Smooth muscle cell (in vitro differentiated cells): ENCODE data around the gene NKD1. TPM values are rescaled to one million over a fixed set of nuclear protein-coding genes. Genes with fewer than 3 reads are reported as not detected.

Experiments
- DNase-seq: peaks from one replicate; lab custom pipeline; 2025; ENCODE audit not compliant: unreplicated experiment; lab: John Stamatoyannopoulos, UW
- H2AFZ ChIP-seq: fragments of 200-600 bp; sonication (generic); 2 replicates; pipeline ENCODE4 v1.6.0; 2016; ENCODE audit warnings: antibody characterized with exemption, low read depth, mild to moderate bottlenecking
- H3F3A ChIP-seq: fragments of 200-600 bp; sonication (generic); 2 replicates; pipeline ENCODE4 v1.6.0; 2017; ENCODE audit warnings: antibody characterized with exemption, low read depth
- H3K27ac ChIP-seq: fragments of 200-600 bp; sonication (generic); 2 replicates; pipeline ENCODE4 v1.5.1; 2016; ENCODE audit warnings: low read depth, mild to moderate bottlenecking
- H3K27me3 ChIP-seq: fragments of 200-600 bp; sonication (generic); 2 replicates; pipeline ENCODE4 v1.6.1; 2016; ENCODE audit warnings: low read depth, mild to moderate bottlenecking
- H3K36me3 ChIP-seq: fragments of 200-600 bp; sonication (generic); 2 replicates; pipeline ENCODE4 v1.5.1; 2016; ENCODE audit warnings: low read depth
- H3K4me1 ChIP-seq: fragments of 200-600 bp; sonication (generic); 2 replicates; pipeline ENCODE4 v1.5.1; 2016; ENCODE audit warnings: low read depth
- H3K4me2 ChIP-seq: fragments of 200-600 bp; sonication (generic); 2 replicates; pipeline ENCODE4 v1.6.0; 2016; ENCODE audit warnings: mild to moderate bottlenecking
- H3K4me3 ChIP-seq: fragments of 200-600 bp; sonication (generic); 2 replicates; pipeline ENCODE4 v1.5.1; 2016; ENCODE audit warnings: mild to moderate bottlenecking
- H3K79me2 ChIP-seq: fragments of 200-600 bp; sonication (generic); 2 replicates; pipeline ENCODE4 v1.6.0; 2016; ENCODE audit warnings: low read depth, mild to moderate bottlenecking
- H3K9ac ChIP-seq: fragments of 200-600 bp; sonication (generic); 2 replicates; pipeline ENCODE4 v1.6.0; 2016; ENCODE audit warnings: low read depth
- H3K9me3 ChIP-seq: fragments of 200-600 bp; sonication (generic); replicated peaks from 2 replicates; pipeline ENCODE4 v1.5.1; 2016; ENCODE audit warnings: low read depth
- H4K20me1 ChIP-seq: fragments of 200-600 bp; sonication (generic); 2 replicates; pipeline ENCODE4 v1.6.0; 2016; ENCODE audit warnings: low read depth
- WGBS: methylation state at CpG from one replicate; pipeline ENCODE4 v1.1.7; 2016; ENCODE audit warnings: low lambda C conversion rate; 5-methylcytosine and 5-hydroxymethylcytosine counted together
- polyA plus RNA-seq: library from polyadenylated mRNA; unstranded; fragments of >200 nt; fragmentation: Nextera tagmentation; extraction: Ambion mirVana; gene quantifications from 2 replicates; pipeline ENCODE4 v1.2.1, GENCODE V29; 2016
- total RNA-seq: library from RNA; depleted of rRNA; stranded (reverse); fragments of >200 nt; gene quantifications from 2 replicates; pipeline ENCODE4 v1.2.3, GENCODE V29; 2014
- TF ChIP-seq, protein P1 (sequence below): fragments of 200-600 bp; sonication (generic); IDR thresholded peaks from 2 replicates; pipeline ENCODE4 v1.5.1; 2017; ENCODE audit warnings: borderline replicate concordance, mild to moderate bottlenecking, antibody characterized with exemption; ENCODE audit not compliant: insufficient read depth, poor library complexity, severe bottlenecking

Gene NKD1
- total and polyA plus RNA-seq, 2 experiments from 2014 or later: 4.5 to 18.8 TPM

DNA sequence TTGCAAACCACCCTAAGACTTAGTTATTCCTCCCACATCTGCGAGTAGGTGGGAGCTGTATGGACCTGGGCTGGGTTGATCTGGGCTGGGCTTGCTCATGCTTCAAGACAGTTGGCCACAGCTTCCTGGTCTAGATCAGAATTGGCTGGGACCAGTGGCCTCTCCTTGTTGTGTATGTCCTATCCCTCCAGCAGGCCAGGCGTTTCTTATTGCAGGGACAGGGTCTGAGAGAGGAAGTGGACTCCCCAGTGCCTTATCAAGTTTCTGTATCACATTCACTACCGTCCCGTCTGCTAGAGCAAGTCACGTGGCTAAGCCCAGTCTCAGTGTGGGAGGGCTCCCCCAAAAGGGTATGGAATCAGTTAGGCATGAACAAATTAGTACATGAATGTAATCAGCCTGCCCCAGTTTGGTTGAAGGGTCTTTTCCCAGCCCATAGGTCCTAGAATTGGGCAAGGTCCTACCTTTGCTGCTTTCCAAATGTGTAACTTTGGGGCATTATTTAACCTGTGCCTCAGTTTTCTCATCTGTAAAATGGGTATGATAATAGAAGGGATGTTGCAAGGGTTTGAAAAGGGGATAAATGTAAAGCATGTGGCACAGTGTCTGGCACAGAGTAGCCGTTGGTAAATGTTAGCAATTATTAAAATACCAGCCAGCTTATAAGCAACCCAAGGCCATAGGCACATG lies 36.0 kb downstream of the NKD1 start:
- Histone ChIP-seq H4K20me1 (peaks cover 18% of the 10 kb centered on the region), H3F3A (no peaks in the 10 kb centered on the region), H3K4me3 (no peak overlapping the region), H3K27ac (no peak overlapping the region), H2AFZ (no peak overlapping the region), H3K79me2 (peaks cover 3% of the 10 kb centered on the region), H3K4me1 (peaks cover 8% of the 10 kb centered on the region), H3K27me3 (no peaks in the 10 kb centered on the region), H3K36me3 (no peaks in the 10 kb centered on the region), H3K9me3 (no peaks in the 10 kb centered on the region), H3K9ac (no peak overlapping the region), H3K4me2 (no peak overlapping the region)
- TF ChIP-seq, protein P1, sequence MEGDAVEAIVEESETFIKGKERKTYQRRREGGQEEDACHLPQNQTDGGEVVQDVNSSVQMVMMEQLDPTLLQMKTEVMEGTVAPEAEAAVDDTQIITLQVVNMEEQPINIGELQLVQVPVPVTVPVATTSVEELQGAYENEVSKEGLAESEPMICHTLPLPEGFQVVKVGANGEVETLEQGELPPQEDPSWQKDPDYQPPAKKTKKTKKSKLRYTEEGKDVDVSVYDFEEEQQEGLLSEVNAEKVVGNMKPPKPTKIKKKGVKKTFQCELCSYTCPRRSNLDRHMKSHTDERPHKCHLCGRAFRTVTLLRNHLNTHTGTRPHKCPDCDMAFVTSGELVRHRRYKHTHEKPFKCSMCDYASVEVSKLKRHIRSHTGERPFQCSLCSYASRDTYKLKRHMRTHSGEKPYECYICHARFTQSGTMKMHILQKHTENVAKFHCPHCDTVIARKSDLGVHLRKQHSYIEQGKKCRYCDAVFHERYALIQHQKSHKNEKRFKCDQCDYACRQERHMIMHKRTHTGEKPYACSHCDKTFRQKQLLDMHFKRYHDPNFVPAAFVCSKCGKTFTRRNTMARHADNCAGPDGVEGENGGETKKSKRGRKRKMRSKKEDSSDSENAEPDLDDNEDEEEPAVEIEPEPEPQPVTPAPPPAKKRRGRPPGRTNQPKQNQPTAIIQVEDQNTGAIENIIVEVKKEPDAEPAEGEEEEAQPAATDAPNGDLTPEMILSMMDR: no peak
- DNase-seq: no peak
- 59% methylated on average over 6 of the region's 6 CpGs for WGBS

- no peaks in the 10 kb centered on the region for H3K27me3 ChIP-seq
- H3K27ac ChIP-seq: no peak overlapping the region
- H3K4me3 ChIP-seq: no peak overlapping the region
- no peaks in the 10 kb centered on the region for H3K9me3 ChIP-seq
- H3K79me2 ChIP-seq: peaks cover 3% of the 10 kb centered on the region
- H2AFZ ChIP-seq: no peak overlapping the region
- H3K9ac ChIP-seq: no peak overlapping the region
- H3F3A ChIP-seq: no peaks in the 10 kb centered on the region
- H3K4me2 ChIP-seq: no peak overlapping the region
- H4K20me1 ChIP-seq: peaks cover 16% of the 10 kb centered on the region
- TF ChIP-seq, protein P1: no peak
- DNase-seq: no peak
- H3K4me1 ChIP-seq: peaks cover 8% of the 10 kb centered on the region
- 91% methylated on average over 15 of the region's 16 CpGs for WGBS
- H3K36me3 ChIP-seq: no peaks in the 10 kb centered on the region
Measured at GRCh38 chr16:50585331-50585776, 37.2 kb downstream of the NKD1 start.

DNA sequence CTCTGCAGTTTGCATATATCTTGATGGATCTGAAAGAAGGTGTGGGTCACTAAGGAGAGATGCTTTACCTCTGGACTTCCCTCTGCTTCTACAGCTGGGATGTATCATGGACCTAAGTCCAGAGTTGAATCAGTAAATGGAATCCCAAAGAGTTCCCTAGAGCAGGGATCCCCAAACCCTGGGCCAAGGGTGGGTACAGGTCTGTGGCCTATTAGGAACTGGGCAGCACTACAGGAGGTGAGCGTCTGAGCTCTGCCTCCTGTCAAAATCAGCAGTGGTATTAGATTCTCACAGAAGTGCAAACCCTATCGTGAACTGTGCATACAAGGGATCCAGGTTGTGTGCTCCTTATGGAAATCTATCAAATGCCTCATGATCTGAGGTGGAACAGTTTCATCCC lies 39.3 kb downstream of the NKD1 start:
- Histone ChIP-seq H3K4me1 (no peaks in the 10 kb centered on the region), H4K20me1 (peaks cover under 1% of the 10 kb centered on the region), H3K79me2 (no peaks in the 10 kb centered on the region), H2AFZ (no peak overlapping the region), H3K4me3 (no peak overlapping the region), H3K36me3 (no peaks in the 10 kb centered on the region), H3K9me3 (no peaks in the 10 kb centered on the region), H3F3A (no peaks in the 10 kb centered on the region), H3K4me2 (no peak overlapping the region), H3K9ac (no peak overlapping the region), H3K27ac (no peak overlapping the region), H3K27me3 (no peaks in the 10 kb centered on the region)
- WGBS: 96% methylated on average over 2 of the region's 2 CpGs
- TF ChIP-seq, protein P1: no peak
- DNase-seq: no peak

DNA sequence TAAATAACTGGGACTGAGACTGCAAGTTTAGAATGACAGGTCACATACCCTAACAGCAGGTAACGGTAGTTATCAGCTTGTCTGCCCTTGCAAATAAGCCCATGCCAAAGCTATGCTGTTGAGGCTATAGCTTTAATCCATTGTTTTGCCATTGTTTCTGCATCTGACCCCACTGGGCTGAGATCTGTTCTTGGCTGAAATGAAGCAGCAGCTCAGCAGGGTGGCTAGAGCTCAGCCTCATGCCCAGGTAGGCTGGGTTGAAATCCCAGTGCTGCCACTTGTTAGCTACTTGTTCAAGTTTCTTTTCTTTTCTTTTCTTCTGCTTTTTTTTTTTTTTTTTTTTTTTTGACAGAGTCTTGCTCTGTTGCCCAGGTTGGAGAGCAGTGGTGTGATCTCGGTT lies 40.1 kb downstream of the NKD1 start:
- no peak overlapping the region for H3K4me2 ChIP-seq
- no peaks in the 10 kb centered on the region for H3K36me3 ChIP-seq
- no peaks in the 10 kb centered on the region for H3K4me1 ChIP-seq
- H2AFZ ChIP-seq: no peak overlapping the region
- no peak overlapping the region for H3K9ac ChIP-seq
- no peak overlapping the region for H3K4me3 ChIP-seq
- H3K79me2 ChIP-seq: no peaks in the 10 kb centered on the region
- H3K27ac ChIP-seq: no peak overlapping the region
- H4K20me1 ChIP-seq: no peaks in the 10 kb centered on the region
- H3F3A ChIP-seq: no peaks in the 10 kb centered on the region
- DNase-seq: no peak
- 93% methylated on average over 2 of the region's 2 CpGs for WGBS
- H3K9me3 ChIP-seq: no peaks in the 10 kb centered on the region
- TF ChIP-seq, protein P1: no peak
- no peaks in the 10 kb centered on the region for H3K27me3 ChIP-seq
